H1 (cell line): ENCODE data around the gene MTARC2. TPM values are rescaled to one million over a fixed set of nuclear protein-coding genes. Genes with fewer than 3 reads are reported as not detected.
A peak's percentile ranks its signal among the peaks of the same experiment; 100 is the strongest.

Experiments
- NRF1 ChIP-seq: IDR thresholded peaks from 2 replicates; pipeline ENCODE4 v1.6.1; 2011; ENCODE audit warnings: mild to moderate bottlenecking, low read depth, low read length, improper control_type of control experiment
- POU5F1 ChIP-seq: IDR thresholded peaks from 2 replicates; pipeline ENCODE4 v1.6.1; 2011; ENCODE audit warnings: low read depth, mild to moderate bottlenecking, low read length, moderate library complexity
- polyA plus RNA-seq, 7 experiments: library from polyadenylated mRNA; depleted of rRNA in 3 of 7; stranded (reverse) in 5 of 7; unstranded in 2 of 7; fragments of >200 nt in 5 of 7; fragments of 200-250 nt in 2 of 7; gene quantifications; 1 replicate in 5 of 7; 2 replicates in 1 of 7; 4 replicates in 1 of 7; pipeline versions ENCODE4 v1.2.1 to v1.2.3, GENCODE V29; 2011 to 2013; ENCODE audit warnings: missing spikeins in 2 of 7, mixed read lengths in 2 of 7
- total RNA-seq: library from RNA; stranded (reverse); fragmentation: NEBNext Ultra II Directional; extraction: Animal tissue kit (Norgen Biotek cat#: 25700); gene quantifications from 2 replicates; pipeline ENCODE4 v1.2.1, GENCODE V29; 2021
- TF ChIP-seq, protein P1 (sequence below): IDR thresholded peaks from 2 replicates; pipeline ENCODE4 v1.6.1; 2012; ENCODE audit warnings: inconsistent platforms

MTARC2 gene
- total and polyA plus RNA-seq, 2 of the 8 experiments (the other 6 are each of a cell fraction or from before 2014, with no cell fraction given) = 7.2 to 7.9 TPM

DNA sequence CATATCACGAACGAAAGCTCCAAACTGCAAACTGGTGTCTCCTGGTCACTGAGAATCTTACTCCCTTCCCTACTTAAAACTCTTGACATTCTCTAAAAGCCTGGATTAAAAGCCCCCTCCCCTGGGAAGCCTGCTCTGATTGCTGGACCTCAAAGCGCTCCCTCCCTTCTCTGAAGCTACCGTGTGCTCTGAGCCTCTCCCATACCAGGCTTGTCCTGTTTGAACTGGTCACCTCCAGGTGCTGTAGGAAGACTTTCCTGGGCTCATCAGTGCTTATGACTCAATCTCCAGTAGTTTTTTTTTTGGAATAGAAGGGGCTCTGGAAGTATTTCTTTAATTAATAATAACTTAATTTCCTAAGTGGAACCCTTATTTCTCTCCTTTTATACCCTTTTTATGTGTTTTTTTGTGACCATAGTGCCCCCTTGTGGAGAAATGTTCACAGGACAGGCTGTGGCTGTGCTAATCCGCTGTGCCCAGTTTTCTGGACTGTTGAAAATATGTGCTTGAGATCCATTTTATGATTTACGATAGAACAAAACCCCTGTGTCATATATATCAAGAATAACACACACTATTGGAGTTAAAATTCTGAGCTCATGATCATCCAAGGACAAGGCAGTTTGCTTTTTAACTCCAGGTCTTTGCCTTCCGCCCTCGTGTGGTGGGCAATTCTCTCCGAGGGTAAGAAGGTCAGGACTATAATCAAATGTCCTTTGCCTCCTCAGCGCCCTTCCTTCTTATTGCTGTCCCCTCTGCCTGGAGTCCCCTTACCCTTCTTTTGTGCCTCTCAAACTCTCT is 55.5 kb downstream of the MTARC2 start (continued):
- TF ChIP-seq, protein P1, sequence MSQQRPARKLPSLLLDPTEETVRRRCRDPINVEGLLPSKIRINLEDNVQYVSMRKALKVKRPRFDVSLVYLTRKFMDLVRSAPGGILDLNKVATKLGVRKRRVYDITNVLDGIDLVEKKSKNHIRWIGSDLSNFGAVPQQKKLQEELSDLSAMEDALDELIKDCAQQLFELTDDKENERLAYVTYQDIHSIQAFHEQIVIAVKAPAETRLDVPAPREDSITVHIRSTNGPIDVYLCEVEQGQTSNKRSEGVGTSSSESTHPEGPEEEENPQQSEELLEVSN = peak; percentile 55
- TF ChIP-seq NRF1 = no peak
- TF ChIP-seq POU5F1 = no peak
